ENCODE data around the gene PTPRCAP. TPM values are rescaled to one million over a fixed set of nuclear protein-coding genes. Genes with fewer than 3 reads are reported as not detected.

The PTPRCAP gene
- total and polyA plus RNA-seq, 4 donors, result 8.8 to 19.0 (median 12.3) TPM

DNA sequence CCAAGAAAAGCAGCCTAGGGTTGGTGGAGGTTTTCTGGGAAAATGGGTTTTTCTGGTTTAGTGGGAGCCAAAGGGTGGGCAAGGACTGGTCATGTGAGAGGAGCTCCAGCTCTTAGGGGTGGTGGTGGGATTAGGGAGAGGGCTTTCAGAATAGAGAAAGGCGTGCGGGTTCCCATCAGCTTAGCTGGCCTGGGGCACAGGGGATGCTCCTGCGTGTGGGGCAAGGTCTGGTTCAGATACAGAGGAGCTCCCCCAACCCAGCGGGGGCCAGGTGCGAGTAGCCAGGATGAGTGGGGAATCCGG is 30.9 kb upstream of the PTPRCAP start:
- H3K9me3 ChIP-seq (ENCODE audit: control insufficient read depth in 4 of 4, insufficient read depth in 3 of 4, low read length in 3 of 4), result no peaks in the 10 kb centered on the region
- TF ChIP-seq, protein P1, sequence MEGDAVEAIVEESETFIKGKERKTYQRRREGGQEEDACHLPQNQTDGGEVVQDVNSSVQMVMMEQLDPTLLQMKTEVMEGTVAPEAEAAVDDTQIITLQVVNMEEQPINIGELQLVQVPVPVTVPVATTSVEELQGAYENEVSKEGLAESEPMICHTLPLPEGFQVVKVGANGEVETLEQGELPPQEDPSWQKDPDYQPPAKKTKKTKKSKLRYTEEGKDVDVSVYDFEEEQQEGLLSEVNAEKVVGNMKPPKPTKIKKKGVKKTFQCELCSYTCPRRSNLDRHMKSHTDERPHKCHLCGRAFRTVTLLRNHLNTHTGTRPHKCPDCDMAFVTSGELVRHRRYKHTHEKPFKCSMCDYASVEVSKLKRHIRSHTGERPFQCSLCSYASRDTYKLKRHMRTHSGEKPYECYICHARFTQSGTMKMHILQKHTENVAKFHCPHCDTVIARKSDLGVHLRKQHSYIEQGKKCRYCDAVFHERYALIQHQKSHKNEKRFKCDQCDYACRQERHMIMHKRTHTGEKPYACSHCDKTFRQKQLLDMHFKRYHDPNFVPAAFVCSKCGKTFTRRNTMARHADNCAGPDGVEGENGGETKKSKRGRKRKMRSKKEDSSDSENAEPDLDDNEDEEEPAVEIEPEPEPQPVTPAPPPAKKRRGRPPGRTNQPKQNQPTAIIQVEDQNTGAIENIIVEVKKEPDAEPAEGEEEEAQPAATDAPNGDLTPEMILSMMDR (IDR thresholded peaks at IDR 0.05; ENCODE audit: control extremely low read depth, extremely low read depth), result no peak
- H3K36me3 ChIP-seq (ENCODE audit: control insufficient read depth in 4 of 4, insufficient read depth in 4 of 4, low read length in 4 of 4), result no peaks in the 10 kb centered on the region
- H3K27me3 ChIP-seq (ENCODE audit: control insufficient read depth in 3 of 3, insufficient read depth in 3 of 3, low read length in 2 of 3), result no peaks in the 10 kb centered on the region
- H3K4me3 ChIP-seq, result peak overlapping the region; percentile 89
- WGBS, 2 donors, result 4 to 5% methylated on average over 6 of the region's 6 CpGs
- peaks cover 0 to 20% (median 4%) of the 10 kb centered on the region in 5 donors for H3K4me1 ChIP-seq (ENCODE audit: control insufficient read depth in 5 of 5, insufficient read depth in 5 of 5, low read length in 5 of 5)
- ATAC-seq (ENCODE audit: insufficient read depth, low FRiP score) (no peak), DNase-seq (no peak)
- H3K27ac ChIP-seq (ENCODE audit: low read depth in 1 of 2, low read length in 1 of 2), result peak overlapping the region; percentile 86 to 87
- H3K9ac ChIP-seq (ENCODE audit: insufficient read depth in 1 of 2, low read length in 2 of 2), result peak overlapping the region; percentile 37 to 55

DNA sequence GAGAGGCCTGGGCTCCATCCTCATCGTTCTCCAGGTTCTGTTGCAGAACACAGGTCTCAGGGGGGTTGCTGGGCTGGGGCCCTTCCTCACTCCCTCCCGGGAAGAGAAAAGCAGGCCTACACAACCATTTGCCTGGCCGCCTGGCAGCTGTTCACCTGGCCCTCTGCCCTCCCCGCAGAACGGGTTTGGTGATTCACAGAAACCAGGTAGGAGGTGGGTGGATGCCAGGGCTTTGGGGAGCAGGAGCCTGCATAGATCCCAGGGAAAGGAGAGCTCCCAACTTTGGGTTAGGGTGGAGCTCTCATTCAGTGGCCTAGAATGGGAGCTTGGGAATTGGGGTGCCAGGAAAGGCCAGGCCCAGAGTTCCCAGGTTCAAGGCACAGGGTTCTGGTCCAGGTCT is 30.6 kb upstream of the PTPRCAP start:
- peaks cover 0 to 20% (median 4%) of the 10 kb centered on the region in 5 donors for H3K4me1 ChIP-seq (ENCODE audit: control insufficient read depth in 5 of 5, insufficient read depth in 5 of 5, low read length in 5 of 5)
- no peaks in the 10 kb centered on the region for H3K27me3 ChIP-seq (ENCODE audit: control insufficient read depth in 3 of 3, insufficient read depth in 3 of 3, low read length in 2 of 3)
- WGBS, 2 donors, result 42 to 61% methylated on average over 5 of the region's 5 CpGs
- H3K4me3 ChIP-seq, result no peak overlapping the region
- DNase-seq (peak in 2 of 3 donors; percentile 34 to 38), ATAC-seq (ENCODE audit: insufficient read depth, low FRiP score) (no peak)
- peak overlapping the region in 1 of 2 donors; percentile 55 for H3K9ac ChIP-seq (ENCODE audit: insufficient read depth in 1 of 2, low read length in 2 of 2)
- peak overlapping the region; percentile 86 to 87 for H3K27ac ChIP-seq (ENCODE audit: low read depth in 1 of 2, low read length in 1 of 2)
- H3K9me3 ChIP-seq (ENCODE audit: control insufficient read depth in 4 of 4, insufficient read depth in 3 of 4, low read length in 3 of 4), result no peaks in the 10 kb centered on the region
- no peaks in the 10 kb centered on the region for H3K36me3 ChIP-seq (ENCODE audit: control insufficient read depth in 4 of 4, insufficient read depth in 4 of 4, low read length in 4 of 4)
- TF ChIP-seq, protein P1 (IDR thresholded peaks at IDR 0.05; ENCODE audit: control extremely low read depth, extremely low read depth), result no peak

DNA sequence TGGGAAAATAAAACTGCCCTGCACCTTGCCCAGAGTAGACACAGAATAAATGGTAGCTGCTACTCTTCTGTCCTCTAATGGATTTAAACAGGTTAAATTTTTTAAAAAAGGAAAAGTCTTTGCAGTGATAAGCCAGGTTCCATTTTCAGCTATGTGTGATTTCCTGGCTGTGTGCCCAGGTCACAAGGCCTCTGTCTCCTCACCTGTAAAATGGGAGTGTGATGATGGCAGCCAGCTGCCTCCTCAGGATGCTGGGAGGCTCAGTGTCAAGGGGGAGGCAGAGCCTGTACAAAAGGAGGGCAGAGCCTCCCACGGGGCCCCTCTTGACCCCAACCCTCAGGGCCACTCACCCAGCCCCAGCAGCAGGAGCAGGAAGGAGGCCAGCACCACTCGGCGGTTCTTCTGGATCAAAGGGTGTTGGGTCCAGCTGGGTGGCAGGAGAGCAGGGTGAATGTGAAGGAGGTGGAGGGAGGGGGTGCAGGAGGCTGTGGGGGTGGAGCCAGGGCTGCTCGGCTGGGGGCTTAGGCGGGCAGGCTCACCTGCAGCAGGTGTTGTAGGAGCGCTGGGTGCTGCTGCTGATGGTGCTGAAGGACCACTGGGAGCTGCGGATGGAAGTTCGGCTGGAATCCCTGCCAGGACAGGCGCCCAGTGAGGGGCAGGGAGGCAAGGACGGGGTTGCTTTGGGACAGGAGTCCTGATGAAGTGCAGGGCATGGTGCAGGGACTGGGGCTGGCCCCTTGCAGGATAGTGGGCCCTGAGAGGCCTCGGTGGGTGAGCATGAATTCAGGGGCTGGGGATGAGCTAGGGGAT is 29.7 kb upstream of the PTPRCAP start:
- 68 to 85% methylated on average over 11 of the region's 11 CpGs for WGBS, 2 donors
- Histone ChIP-seq H3K9me3 (ENCODE audit: control insufficient read depth in 4 of 4, insufficient read depth in 3 of 4, low read length in 3 of 4) (no peaks in the 10 kb centered on the region), H3K36me3 (ENCODE audit: control insufficient read depth in 4 of 4, insufficient read depth in 4 of 4, low read length in 4 of 4) (no peaks in the 10 kb centered on the region), H3K4me1 (ENCODE audit: control insufficient read depth in 5 of 5, insufficient read depth in 5 of 5, low read length in 5 of 5) (peaks cover 0 to 20% (median 4%) of the 10 kb centered on the region in 5 donors), H3K27ac (ENCODE audit: low read depth in 1 of 2, low read length in 1 of 2) (peak overlapping the region in 1 of 2 donors; percentile 86), H3K4me3 (no peak overlapping the region), H3K27me3 (ENCODE audit: control insufficient read depth in 3 of 3, insufficient read depth in 3 of 3, low read length in 2 of 3) (no peaks in the 10 kb centered on the region), H3K9ac (ENCODE audit: insufficient read depth in 1 of 2, low read length in 2 of 2) (no peak overlapping the region)
- ATAC-seq (ENCODE audit: insufficient read depth, low FRiP score) (no peak), DNase-seq (no peak)
- TF ChIP-seq, protein P1 (IDR thresholded peaks at IDR 0.05; ENCODE audit: control extremely low read depth, extremely low read depth), result no peak
